Stimulated activated CD8-positive, alpha-beta memory T cell treated with anti-CD3 and anti-CD28 coated beads, Interleukin-7, amount 100 ng/mL, for 1 hour (primary cell): ENCODE results near the gene GMCL1.
"Not testable (repeated sequence)": the region's sequence is repeated elsewhere in the genome, so short reads cannot be mapped to it uniquely, and the experiment has no call there.

Experiments used
- DNase-seq, 2 donors: peaks; one replicate each; pipeline ENCODE4 v3.0.0-alpha.2; 2020; ENCODE audit warnings: low read depth in 2 of 2

The GMCL1 gene

DNA sequence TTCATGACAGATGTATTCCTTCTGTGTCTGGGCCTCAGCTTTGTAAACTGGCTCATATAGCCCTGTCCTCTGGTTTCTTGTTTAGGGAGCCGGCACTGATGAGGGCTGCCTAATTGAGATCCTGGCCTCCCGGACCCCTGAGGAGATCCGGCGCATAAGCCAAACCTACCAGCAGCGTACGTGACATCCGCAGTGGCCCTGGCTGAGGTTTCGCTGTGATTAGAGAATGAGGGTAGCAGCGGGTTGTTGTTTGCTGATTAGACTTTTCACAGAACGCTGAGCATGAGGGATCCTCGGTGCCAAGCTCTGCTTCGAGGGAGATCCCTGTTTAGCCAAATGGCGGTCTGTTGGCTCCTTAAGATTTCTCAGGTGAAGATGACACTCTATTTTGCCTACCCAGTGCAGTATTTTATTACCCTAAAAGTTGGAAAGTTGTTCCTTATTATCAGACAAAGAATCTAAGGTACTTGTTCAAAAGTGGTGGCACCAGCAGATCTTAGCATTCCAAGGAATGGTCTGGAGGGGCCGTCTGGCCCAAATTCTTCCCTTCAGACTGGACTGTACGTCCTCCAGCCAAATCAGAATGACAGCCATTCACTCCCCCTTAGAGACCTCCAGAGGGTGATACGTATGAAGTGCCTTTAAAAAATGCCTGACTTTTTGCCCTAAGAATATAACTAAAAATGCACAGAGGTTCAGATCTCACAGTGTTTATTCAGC is 21.5 kb upstream of the GMCL1 start:
- DNase-seq: no peak

DNA sequence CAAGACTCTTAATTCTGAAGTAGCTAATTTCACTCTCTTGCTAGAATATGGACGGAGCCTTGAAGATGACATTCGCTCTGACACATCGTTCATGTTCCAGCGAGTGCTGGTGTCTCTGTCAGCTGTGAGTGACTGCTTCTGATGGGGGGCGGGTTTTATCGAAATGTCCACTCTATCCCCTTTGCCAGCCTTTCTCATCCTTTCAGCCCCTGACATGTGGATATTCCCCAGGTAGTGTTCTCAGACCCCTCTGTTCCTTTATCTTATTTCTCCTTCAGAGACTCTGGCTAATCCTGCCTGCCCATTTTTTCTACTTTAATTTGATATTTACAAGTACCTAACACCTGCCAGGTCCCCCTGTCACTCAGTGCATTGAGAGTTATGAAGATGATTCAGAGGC is 18.9 kb upstream of the GMCL1 start:
- DNase-seq: no peak

- DNase-seq: no peak
Observed at GRCh38 chr2:69811018-69811417, 18.4 kb upstream of the GMCL1 start.

- no peak for DNase-seq
Observed at GRCh38 chr2:69811591-69811990, 17.9 kb upstream of the GMCL1 start.

GRCh38 chr2:69815717-69816116 is 13.7 kb upstream of the GMCL1 start:
- DNase-seq: no peak

GRCh38 chr2:69816923-69817542 is 12.4 kb upstream of the GMCL1 start:
- DNase-seq: peak; percentile 44 to 46

GRCh38 chr2:69817729-69818501 is 11.5 kb upstream of the GMCL1 start:
- no peak for DNase-seq

DNA sequence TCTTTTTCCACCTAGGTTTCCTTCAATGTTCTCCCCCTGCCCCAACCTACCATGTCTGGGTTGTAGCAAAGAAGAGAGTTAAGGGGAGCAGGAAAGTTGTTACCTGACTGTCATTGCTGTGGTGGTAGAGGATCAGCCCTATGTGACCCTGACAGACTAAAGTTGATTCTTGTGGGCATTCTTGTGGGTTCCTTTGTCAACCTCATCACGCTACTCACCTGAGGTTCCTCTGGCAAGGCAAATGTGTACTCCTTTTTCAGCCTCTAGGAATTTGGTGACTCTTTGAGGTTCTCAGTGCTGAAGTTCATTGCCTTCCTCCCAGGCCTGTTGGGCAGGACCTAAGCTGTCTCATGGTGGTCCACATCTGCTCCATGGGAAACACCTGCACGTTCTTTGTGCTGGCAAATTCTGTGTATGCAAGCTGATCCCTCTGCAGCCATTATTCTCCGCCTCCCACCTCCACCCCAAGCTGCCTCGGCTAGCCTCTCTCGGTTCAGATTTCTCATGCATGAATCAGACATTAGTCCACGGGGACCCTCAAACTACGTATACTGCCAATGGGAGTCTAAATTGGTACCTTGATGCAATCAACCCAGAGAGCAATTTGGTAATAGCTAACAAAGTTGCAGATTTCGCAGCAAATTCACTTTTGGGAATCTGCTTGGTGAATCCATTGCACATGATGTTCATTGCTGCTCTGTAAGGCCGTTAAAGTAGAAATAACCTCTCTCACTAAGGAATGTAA is 1.5 kb upstream of the GMCL1 start:
- no peak for DNase-seq

DNA sequence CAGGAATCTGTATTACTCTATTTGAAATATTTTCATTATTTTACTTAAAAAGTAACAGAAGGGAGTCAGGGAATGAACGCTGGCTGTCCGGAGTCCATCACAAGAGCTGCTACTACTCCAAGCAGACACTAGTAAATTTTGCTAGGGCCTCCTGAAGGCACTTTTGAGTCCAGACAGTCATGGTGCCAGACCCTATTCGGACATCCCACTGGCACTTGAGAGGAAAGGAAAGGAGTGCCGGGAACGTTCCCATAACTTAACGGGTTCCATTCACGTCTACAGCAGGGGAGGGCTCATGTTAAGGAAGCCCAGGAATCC is 563 bp upstream of the GMCL1 start:
- no peak for DNase-seq

- peak in 1 of 2 donors; percentile 5 for DNase-seq
Observed at GRCh38 chr2:69830045-69830905, 815 bp downstream of the GMCL1 start.

- not testable (repeated sequence) for DNase-seq
Observed at GRCh38 chr2:69830906-69831241, 1.4 kb downstream of the GMCL1 start.

- DNase-seq: no peak
Observed at GRCh38 chr2:69831354-69831905, 2.0 kb downstream of the GMCL1 start.

DNA sequence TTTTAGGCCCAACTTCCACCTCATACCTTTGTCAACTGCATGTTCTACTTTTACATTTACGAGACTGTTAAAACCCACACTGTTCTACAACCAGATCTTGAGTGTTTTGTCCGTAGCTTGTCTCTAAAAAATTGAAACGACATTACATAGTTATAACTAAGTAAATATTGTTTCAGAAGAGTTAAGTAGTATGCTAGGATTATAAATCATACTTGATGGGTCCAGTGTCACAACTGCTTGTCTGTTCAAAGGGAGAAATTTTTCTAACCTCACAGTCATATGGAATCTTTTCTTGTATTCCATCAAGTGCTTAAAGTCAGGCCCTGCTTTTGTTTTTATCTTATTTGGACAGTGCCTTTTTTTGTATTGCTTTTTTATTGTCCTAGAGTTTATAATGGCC is 4.3 kb downstream of the GMCL1 start:
- DNase-seq: no peak

GRCh38 chr2:69835666-69836065 is 6.2 kb downstream of the GMCL1 start:
- DNase-seq: no peak

DNA sequence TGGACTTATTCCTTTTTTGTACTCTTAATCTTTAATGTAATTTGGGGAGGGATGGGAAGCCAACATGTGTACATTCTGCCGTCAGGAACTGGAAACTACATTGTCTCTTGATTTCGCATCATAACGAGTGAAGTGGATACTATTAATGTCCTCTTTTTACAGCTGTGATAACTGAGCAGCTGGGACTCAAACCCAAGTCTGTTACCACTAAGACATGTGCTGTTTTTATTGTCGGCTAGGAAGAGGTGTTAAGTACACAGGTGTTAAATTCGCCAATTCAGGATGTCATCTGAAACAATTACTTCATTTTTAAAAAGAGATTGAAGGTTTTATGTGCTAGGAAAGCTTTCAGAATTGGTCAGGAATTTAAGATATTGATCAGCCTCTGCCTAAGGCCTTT is 6.9 kb downstream of the GMCL1 start:
- DNase-seq: no peak

GRCh38 chr2:69837533-69837932 is 8.1 kb downstream of the GMCL1 start:
- DNase-seq: no peak

GRCh38 chr2:69843993-69844392 is 14.5 kb downstream of the GMCL1 start:
- no peak for DNase-seq

- DNase-seq: no peak
Observed at GRCh38 chr2:69844560-69844959, 15.1 kb downstream of the GMCL1 start.

DNA sequence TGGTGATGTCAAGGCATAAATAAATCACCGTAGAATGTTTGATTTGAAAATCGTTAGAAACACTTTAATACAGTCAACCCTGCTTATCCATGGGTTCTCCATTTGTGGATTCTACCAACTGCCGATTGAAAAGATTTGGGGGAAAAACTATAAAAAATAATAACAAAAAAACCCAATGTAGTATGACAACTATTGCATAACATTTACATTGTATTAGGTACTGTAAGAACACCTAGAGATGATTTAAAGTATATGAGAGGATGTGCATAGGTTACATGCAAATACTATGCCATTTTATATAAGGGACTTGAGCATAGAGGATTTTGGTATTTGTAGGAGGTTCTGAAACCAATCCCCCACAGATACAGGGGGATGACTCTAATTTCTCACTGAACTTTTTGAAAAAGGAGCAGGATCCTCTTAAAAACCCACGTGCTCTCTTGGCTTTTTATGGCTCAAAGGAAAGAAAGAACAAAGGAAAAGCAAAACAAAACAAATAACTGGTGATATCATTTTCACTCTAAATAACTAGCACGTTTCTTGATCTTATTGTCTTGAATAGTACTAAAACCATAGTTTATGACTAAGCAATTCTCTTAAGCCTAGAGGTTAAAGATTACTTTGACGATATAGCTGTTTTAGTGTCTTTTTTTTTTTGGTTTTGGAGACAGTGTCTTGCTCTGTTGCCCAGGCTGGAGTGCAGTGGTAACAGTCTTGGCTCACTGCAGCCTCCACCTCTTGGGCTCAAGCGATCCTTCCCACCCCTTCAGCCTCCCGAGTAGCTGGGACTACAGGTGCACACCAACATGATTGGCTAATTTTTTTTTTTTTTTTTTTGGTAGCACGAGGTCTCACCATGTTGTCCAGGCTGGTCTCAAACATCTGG is 17.0 kb downstream of the GMCL1 start:
- no peak for DNase-seq
